GM23248 (cell line): Measurements from ENCODE around the gene RCAN2. TPM values are rescaled to one million over a fixed set of nuclear protein-coding genes. Genes with fewer than 3 reads are reported as not detected.
A peak's percentile ranks its signal among the peaks of the same experiment; 100 is the strongest.

Experiments
- DNase-seq: peaks from one replicate; pipeline ENCODE4 v3.0.0-alpha.2; 2015
- H2AFZ ChIP-seq: fragments of 200-600 bp; sonication (generic); 2 replicates; pipeline ENCODE4 v1.6.1; 2016; ENCODE audit warnings: antibody characterized with exemption
- H3F3A ChIP-seq: fragments of 200-600 bp; sonication (generic); 2 replicates; pipeline ENCODE4 v1.6.1; 2016; ENCODE audit warnings: mild to moderate bottlenecking, antibody characterized with exemption, mixed run types; ENCODE audit not compliant: insufficient read depth
- H3K27ac ChIP-seq: fragments of 200-600 bp; sonication (generic); 2 replicates; pipeline ENCODE4 v1.5.1; 2016; ENCODE audit warnings: mild to moderate bottlenecking
- H3K27me3 ChIP-seq: fragments of 200-600 bp; sonication (generic); replicated peaks from 2 replicates; pipeline ENCODE4 v1.6.1; 2016; ENCODE audit warnings: mild to moderate bottlenecking; ENCODE audit not compliant: insufficient read depth
- H3K36me3 ChIP-seq: fragments of 200-600 bp; sonication (generic); 2 replicates; pipeline ENCODE4 v1.6.1; 2016; ENCODE audit warnings: low read depth, mild to moderate bottlenecking
- H3K4me1 ChIP-seq: fragments of 200-600 bp; sonication (generic); 2 replicates; pipeline ENCODE4 v1.6.1; 2016; ENCODE audit warnings: mild to moderate bottlenecking; ENCODE audit not compliant: insufficient read depth
- H3K4me2 ChIP-seq: fragments of 200-600 bp; sonication (generic); one replicate; pipeline ENCODE4 v1.6.1; 2016; ENCODE audit warnings: mild to moderate bottlenecking; ENCODE audit not compliant: unreplicated experiment
- H3K4me3 ChIP-seq: fragments of 200-600 bp; sonication (generic); 2 replicates; pipeline ENCODE4 v1.5.1; 2016; ENCODE audit warnings: mild to moderate bottlenecking
- H3K79me2 ChIP-seq: fragments of 200-600 bp; sonication (generic); 2 replicates; pipeline ENCODE4 v1.6.1; 2016; ENCODE audit warnings: mild to moderate bottlenecking; ENCODE audit not compliant: insufficient read depth
- H3K9ac ChIP-seq: fragments of 200-600 bp; sonication (generic); 2 replicates; pipeline ENCODE4 v1.6.1; 2016; ENCODE audit warnings: mild to moderate bottlenecking
- H3K9me2 ChIP-seq: fragments of 200-600 bp; sonication (generic); 2 replicates; pipeline ENCODE4 v1.6.1; 2016; ENCODE audit warnings: mixed run types, mild to moderate bottlenecking, moderate library complexity; ENCODE audit not compliant: insufficient read depth
- H3K9me3 ChIP-seq: fragments of 200-600 bp; sonication (generic); one replicate; pipeline ENCODE4 v1.6.1; 2017; ENCODE audit warnings: low read depth
- H4K20me1 ChIP-seq: fragments of 200-600 bp; sonication (generic); 2 replicates; pipeline ENCODE4 v1.6.0; 2016; ENCODE audit not compliant: insufficient read depth
- EZH2 ChIP-seq: fragments of 200-600 bp; sonication (generic); IDR thresholded peaks from 2 replicates; pipeline ENCODE4 v1.6.1; 2018; ENCODE audit warnings: antibody characterized with exemption, mild to moderate bottlenecking; ENCODE audit not compliant: insufficient read depth, poor library complexity, severe bottlenecking
- EZH2phosphoT487 ChIP-seq: fragments of 200-600 bp; sonication (generic); IDR thresholded peaks from 2 replicates; pipeline ENCODE4 v1.6.1; 2018; ENCODE audit warnings: antibody characterized with exemption, moderate library complexity, mild to moderate bottlenecking, low read depth; ENCODE audit not compliant: insufficient read depth
- WGBS, 2 experiments: methylation state at CpG; one replicate each; pipeline ENCODE4 v1.1.6; 2015 to 2017; ENCODE audit warnings: low lambda C conversion rate in 2 of 2, low coverage in 1 of 2; ENCODE audit errors: missing lambda C conversion rate in 2 of 2; 5-methylcytosine and 5-hydroxymethylcytosine counted together
- in situ Hi-C: fragments of 300-500 bp; cut with MboI; formaldehyde crosslinking; loops from 2 replicates; pipeline ENCODE4 v1.15.0; 2020
- polyA plus RNA-seq: library from polyadenylated mRNA; unstranded; fragments of >200 nt; fragmentation: Nextera tagmentation; extraction: Ambion mirVana; gene quantifications from 2 replicates; pipeline ENCODE4 v1.2.1, GENCODE V29; 2016
- total RNA-seq: library from RNA; depleted of rRNA; stranded (reverse); fragments of >200 nt; shearing (Covaris generic); gene quantifications from 2 replicates; pipeline ENCODE4 v1.2.3, GENCODE V29; 2014

RCAN2 gene
- total and polyA plus RNA-seq, 2 experiments from 2014 or later = 6.5 to 8.8 TPM

GRCh38 chr6:46323966-46324622, 167.2 kb downstream of the RCAN2 start:
- Histone ChIP-seq H3K4me1 (peaks cover 53% of the 10 kb centered on the region), H4K20me1 (no peaks in the 10 kb centered on the region), H3K4me3 (peak overlapping the region; percentile 49), H3K27ac (no peak overlapping the region), H3K9me2 (no peaks in the 10 kb centered on the region), H3K27me3 (no peaks in the 10 kb centered on the region), H3F3A (peaks cover 21% of the 10 kb centered on the region), H3K4me2 (peak overlapping the region; percentile 85), H2AFZ (no peak overlapping the region), H3K9ac (no peak overlapping the region), H3K36me3 (no peaks in the 10 kb centered on the region), H3K9me3 (no peaks in the 10 kb centered on the region), H3K79me2 (no peaks in the 10 kb centered on the region)
- no peak for DNase-seq
- TF ChIP-seq EZH2 (no peak), EZH2phosphoT487 (no peak)
- WGBS, 2 experiments = 81 to 90% methylated on average over 3 of the region's 3 CpGs
- in situ Hi-C loops = no loop called here

GRCh38 chr6:46323312-46323965, 167.8 kb downstream of the RCAN2 start:
- Histone ChIP-seq H3K4me2 (peak overlapping the region; percentile 85), H3K4me3 (peak overlapping the region; percentile 49), H3K79me2 (no peaks in the 10 kb centered on the region), H3F3A (peaks cover 19% of the 10 kb centered on the region), H3K9me3 (no peaks in the 10 kb centered on the region), H3K9ac (no peak overlapping the region), H3K9me2 (no peaks in the 10 kb centered on the region), H3K36me3 (no peaks in the 10 kb centered on the region), H3K4me1 (peaks cover 53% of the 10 kb centered on the region), H2AFZ (no peak overlapping the region), H4K20me1 (no peaks in the 10 kb centered on the region), H3K27me3 (no peaks in the 10 kb centered on the region), H3K27ac (peak overlapping the region; percentile 36)
- no peak for TF ChIP-seq EZH2
- no peak for TF ChIP-seq EZH2phosphoT487
- 21 to 25% methylated on average over 4 of the region's 4 CpGs for WGBS, 2 experiments
- DNase-seq = peak; percentile 97
- in situ Hi-C loops = no loop called here

- no peaks in the 10 kb centered on the region for H3K9me3 ChIP-seq
- peak overlapping the region; percentile 57 for H3K4me2 ChIP-seq
- no peaks in the 10 kb centered on the region for H3K36me3 ChIP-seq
- peaks cover 19% of the 10 kb centered on the region for H3F3A ChIP-seq
- in situ Hi-C loops = no loop called here
- H3K9me2 ChIP-seq = no peaks in the 10 kb centered on the region
- no peaks in the 10 kb centered on the region for H3K27me3 ChIP-seq
- 0 out of 2 replicates have a peak overlapping the region, but pooled peaks have one; percentile 1 for H3K27ac ChIP-seq
- DNase-seq = no peak
- whole genome bisulfite sequencing, 2 experiments = 68 to 69% methylated on average over 2 of the region's 2 CpGs
- H3K4me1 ChIP-seq = peaks cover 45% of the 10 kb centered on the region
- H3K79me2 ChIP-seq = no peaks in the 10 kb centered on the region
- TF ChIP-seq EZH2 (no peak), EZH2phosphoT487 (no peak)
- no peak overlapping the region for H3K9ac ChIP-seq
- no peak overlapping the region for H3K4me3 ChIP-seq
- no peak overlapping the region for H2AFZ ChIP-seq
- H4K20me1 ChIP-seq = no peaks in the 10 kb centered on the region
These were observed 170.7 kb downstream of the RCAN2 start for GRCh38 chr6:46320505-46320904.

GRCh38 chr6:46315589-46315988, 175.7 kb downstream of the RCAN2 start:
- H3K79me2 ChIP-seq = no peaks in the 10 kb centered on the region
- H3K4me1 ChIP-seq = peaks cover 15% of the 10 kb centered on the region
- no peak overlapping the region for H3K4me3 ChIP-seq
- no peak overlapping the region for H3K27ac ChIP-seq
- DNase-seq = no peak
- H2AFZ ChIP-seq = no peak overlapping the region
- H3F3A ChIP-seq = peaks cover 12% of the 10 kb centered on the region
- no peaks in the 10 kb centered on the region for H3K9me2 ChIP-seq
- no peak overlapping the region for H3K9ac ChIP-seq
- 100% methylated on average over 1 of the region's 1 CpG for WGBS, 2 experiments
- no peaks in the 10 kb centered on the region for H3K27me3 ChIP-seq
- no peaks in the 10 kb centered on the region for H3K36me3 ChIP-seq
- TF ChIP-seq EZH2 (no peak), EZH2phosphoT487 (no peak)
- no peak overlapping the region for H3K4me2 ChIP-seq
- H3K9me3 ChIP-seq = no peaks in the 10 kb centered on the region
- H4K20me1 ChIP-seq = no peaks in the 10 kb centered on the region
- in situ Hi-C loops = no loop called here
